ENCODE data around the gene TBL3.
A peak's percentile ranks its signal among the peaks of the same experiment; 100 is the strongest.

TBL3 gene

GRCh38 chr16:1979271-1980029, 7.6 kb downstream of the TBL3 start:
- H3K27me3 ChIP-seq (ENCODE audit: low read depth, low read length): peaks cover 28% of the 10 kb centered on the region
- H3K4me3 ChIP-seq (ENCODE audit: low read depth in 1 of 2, low read length in 2 of 2): no peak overlapping the region

GRCh38 chr16:1980030-1980769, 8.3 kb downstream of the TBL3 start:
- H3K4me1 ChIP-seq (ENCODE audit: control insufficient read depth in 1 of 2, insufficient read depth in 2 of 2, low read length in 2 of 2): peaks cover 11 to 20% of the 10 kb centered on the region in 2 donors
- no peaks in the 10 kb centered on the region for H3K9me3 ChIP-seq (ENCODE audit: control insufficient read depth in 1 of 2, low read length in 2 of 2)
- H3K36me3 ChIP-seq (ENCODE audit: control insufficient read depth in 1 of 2, insufficient read depth in 2 of 2, low read length in 2 of 2): peaks cover 27 to 38% of the 10 kb centered on the region in 2 donors
- peaks cover 28% of the 10 kb centered on the region for H3K27me3 ChIP-seq (ENCODE audit: low read depth, low read length)
- H3K4me3 ChIP-seq (ENCODE audit: low read depth in 1 of 2, low read length in 2 of 2): no peak overlapping the region
- no peak overlapping the region for H3K27ac ChIP-seq (ENCODE audit: low read length)

More at GRCh38 chr16:1979271-1980029, 7.6 kb downstream of the TBL3 start:
- Histone ChIP-seq H3K9me3 (ENCODE audit: control insufficient read depth in 1 of 2, low read length in 2 of 2) (no peaks in the 10 kb centered on the region), H3K36me3 (ENCODE audit: control insufficient read depth in 1 of 2, insufficient read depth in 2 of 2, low read length in 2 of 2) (peaks cover 29 to 46% of the 10 kb centered on the region in 2 donors), H3K27ac (ENCODE audit: low read length) (no peak overlapping the region), H3K4me1 (ENCODE audit: control insufficient read depth in 1 of 2, insufficient read depth in 2 of 2, low read length in 2 of 2) (peaks cover 6 to 13% of the 10 kb centered on the region in 2 donors)

GRCh38 chr16:1980770-1981087, 8.9 kb downstream of the TBL3 start:
- Histone ChIP-seq H3K4me3 (ENCODE audit: low read depth in 1 of 2, low read length in 2 of 2) (no peak overlapping the region), H3K36me3 (ENCODE audit: control insufficient read depth in 1 of 2, insufficient read depth in 2 of 2, low read length in 2 of 2) (peaks cover 23 to 38% of the 10 kb centered on the region in 2 donors), H3K27ac (ENCODE audit: low read length) (no peak overlapping the region), H3K9me3 (ENCODE audit: control insufficient read depth in 1 of 2, low read length in 2 of 2) (no peaks in the 10 kb centered on the region), H3K27me3 (ENCODE audit: low read depth, low read length) (peaks cover 28% of the 10 kb centered on the region), H3K4me1 (ENCODE audit: control insufficient read depth in 1 of 2, insufficient read depth in 2 of 2, low read length in 2 of 2) (peaks cover 15 to 25% of the 10 kb centered on the region in 2 donors)

- no peak within 1 kb of the TSS for H3K4me3 ChIP-seq (ENCODE audit: low read depth in 1 of 2, low read length in 2 of 2)
- no peaks in the 10 kb centered on the region for H3K9me3 ChIP-seq (ENCODE audit: control insufficient read depth in 1 of 2, low read length in 2 of 2)
- peaks cover 28% of the 10 kb centered on the region for H3K27me3 ChIP-seq (ENCODE audit: low read depth, low read length)
- peak within 1 kb of the TSS; percentile 23 for H3K27ac ChIP-seq (ENCODE audit: low read length)
- peaks cover 17 to 38% of the 10 kb centered on the region in 2 donors for H3K36me3 ChIP-seq (ENCODE audit: control insufficient read depth in 1 of 2, insufficient read depth in 2 of 2, low read length in 2 of 2)
- H3K4me1 ChIP-seq (ENCODE audit: control insufficient read depth in 1 of 2, insufficient read depth in 2 of 2, low read length in 2 of 2): peaks cover 15 to 25% of the 10 kb centered on the region in 2 donors
These were observed 9.6 kb downstream of the TBL3 start, which contains the start of gene NOXO1 for GRCh38 chr16:1981398-1981836. NOXO1 (minus strand) TSS chr16:1981469; CDS start chr16:1981179, 290 bp downstream.

- Histone ChIP-seq H3K4me3 (ENCODE audit: low read depth in 1 of 2, low read length in 2 of 2) (no peak overlapping the region), H3K4me1 (ENCODE audit: control insufficient read depth in 1 of 2, insufficient read depth in 2 of 2, low read length in 2 of 2) (peaks cover 15 to 25% of the 10 kb centered on the region in 2 donors)
These were observed 10.2 kb downstream of the TBL3 start for GRCh38 chr16:1982013-1982433.

GRCh38 chr16:1982991-1983543, 11.2 kb downstream of the TBL3 start:
- peak overlapping the region; percentile 33 to 83 for H3K4me3 ChIP-seq (ENCODE audit: low read depth in 1 of 2, low read length in 2 of 2)
- peaks cover 15 to 25% of the 10 kb centered on the region in 2 donors for H3K4me1 ChIP-seq (ENCODE audit: control insufficient read depth in 1 of 2, insufficient read depth in 2 of 2, low read length in 2 of 2)
- H3K27ac ChIP-seq (ENCODE audit: low read length): no peak overlapping the region
- no peaks in the 10 kb centered on the region for H3K9me3 ChIP-seq (ENCODE audit: control insufficient read depth in 1 of 2, low read length in 2 of 2)
- H3K36me3 ChIP-seq (ENCODE audit: control insufficient read depth in 1 of 2, insufficient read depth in 2 of 2, low read length in 2 of 2): peaks cover 9 to 31% of the 10 kb centered on the region in 2 donors
- peaks cover 28% of the 10 kb centered on the region for H3K27me3 ChIP-seq (ENCODE audit: low read depth, low read length)

More at GRCh38 chr16:1982013-1982433, 10.2 kb downstream of the TBL3 start:
- Histone ChIP-seq H3K9me3 (ENCODE audit: control insufficient read depth in 1 of 2, low read length in 2 of 2) (no peaks in the 10 kb centered on the region), H3K27ac (ENCODE audit: low read length) (no peak overlapping the region), H3K36me3 (ENCODE audit: control insufficient read depth in 1 of 2, insufficient read depth in 2 of 2, low read length in 2 of 2) (peaks cover 18 to 38% of the 10 kb centered on the region in 2 donors), H3K27me3 (ENCODE audit: low read depth, low read length) (peaks cover 28% of the 10 kb centered on the region)

GRCh38 chr16:1983544-1984346, 11.9 kb downstream of the TBL3 start, which contains the start of gene GFER:
GFER (plus strand) TSS chr16:1984193; CDS start chr16:1984219, 26 bp downstream.
- peaks cover 32% of the 10 kb centered on the region for H3K27me3 ChIP-seq (ENCODE audit: low read depth, low read length)
- H3K4me3 ChIP-seq (ENCODE audit: low read depth in 1 of 2, low read length in 2 of 2): peak within 1 kb of the TSS; percentile 68 to 83
- peaks cover 15 to 25% of the 10 kb centered on the region in 2 donors for H3K4me1 ChIP-seq (ENCODE audit: control insufficient read depth in 1 of 2, insufficient read depth in 2 of 2, low read length in 2 of 2)
- peak within 1 kb of the TSS; percentile 84 for H3K27ac ChIP-seq (ENCODE audit: low read length)
- peaks cover 6 to 24% of the 10 kb centered on the region in 2 donors for H3K36me3 ChIP-seq (ENCODE audit: control insufficient read depth in 1 of 2, insufficient read depth in 2 of 2, low read length in 2 of 2)
- H3K9me3 ChIP-seq (ENCODE audit: control insufficient read depth in 1 of 2, low read length in 2 of 2): no peaks in the 10 kb centered on the region

- peaks cover 15 to 23% of the 10 kb centered on the region in 2 donors for H3K4me1 ChIP-seq (ENCODE audit: control insufficient read depth in 1 of 2, insufficient read depth in 2 of 2, low read length in 2 of 2)
- H3K27me3 ChIP-seq (ENCODE audit: low read depth, low read length): peaks cover 40% of the 10 kb centered on the region
- peak overlapping the region; percentile 84 for H3K27ac ChIP-seq (ENCODE audit: low read length)
- H3K9me3 ChIP-seq (ENCODE audit: control insufficient read depth in 1 of 2, low read length in 2 of 2): no peaks in the 10 kb centered on the region
- H3K36me3 ChIP-seq (ENCODE audit: control insufficient read depth in 1 of 2, insufficient read depth in 2 of 2, low read length in 2 of 2): peaks cover 6 to 21% of the 10 kb centered on the region in 2 donors
- H3K4me3 ChIP-seq (ENCODE audit: low read depth in 1 of 2, low read length in 2 of 2): peak overlapping the region; percentile 68 to 83
These were observed 12.7 kb downstream of the TBL3 start for GRCh38 chr16:1984347-1985225.

- H3K36me3 ChIP-seq (ENCODE audit: control insufficient read depth in 1 of 2, insufficient read depth in 2 of 2, low read length in 2 of 2): peaks cover 6 to 21% of the 10 kb centered on the region in 2 donors
- peak overlapping the region; percentile 84 for H3K27ac ChIP-seq (ENCODE audit: low read length)
- peaks cover 15 to 24% of the 10 kb centered on the region in 2 donors for H3K4me1 ChIP-seq (ENCODE audit: control insufficient read depth in 1 of 2, insufficient read depth in 2 of 2, low read length in 2 of 2)
- H3K9me3 ChIP-seq (ENCODE audit: control insufficient read depth in 1 of 2, low read length in 2 of 2): no peaks in the 10 kb centered on the region
- H3K4me3 ChIP-seq (ENCODE audit: low read depth in 1 of 2, low read length in 2 of 2): peak overlapping the region in 1 of 2 donors; percentile 68
- H3K27me3 ChIP-seq (ENCODE audit: low read depth, low read length): peaks cover 36% of the 10 kb centered on the region
These were observed 13.8 kb downstream of the TBL3 start for GRCh38 chr16:1985466-1986150.
